H54 (cell line): ENCODE data around the gene SCAPER.
"Not testable (repeated sequence)": the region's sequence is repeated elsewhere in the genome, so short reads cannot be mapped to it uniquely, and the experiment has no call there.

ENCODE experiments used
- DNase-seq: peaks from one replicate; pipeline ENCODE4 v3.0.0; 2011; ENCODE audit warnings: low spot score, mixed read lengths; ENCODE audit not compliant: insufficient read length
- FAIRE-seq: peaks from 3 replicates; lab custom pipeline; 2011; peaks lifted over from hg19 to GRCh38; lab: Jason Lieb, UNC
- POLR2A ChIP-seq: IDR thresholded peaks from 2 replicates; pipeline ENCODE4 v1.6.1; 2011; ENCODE audit warnings: low read depth, mild to moderate bottlenecking, low read length

SCAPER gene

GRCh38 chr15:76898102-76898501, 7.0 kb downstream of the SCAPER start:
- no peak for TF ChIP-seq POLR2A
- FAIRE-seq (no peak), DNase-seq (no peak)

DNA sequence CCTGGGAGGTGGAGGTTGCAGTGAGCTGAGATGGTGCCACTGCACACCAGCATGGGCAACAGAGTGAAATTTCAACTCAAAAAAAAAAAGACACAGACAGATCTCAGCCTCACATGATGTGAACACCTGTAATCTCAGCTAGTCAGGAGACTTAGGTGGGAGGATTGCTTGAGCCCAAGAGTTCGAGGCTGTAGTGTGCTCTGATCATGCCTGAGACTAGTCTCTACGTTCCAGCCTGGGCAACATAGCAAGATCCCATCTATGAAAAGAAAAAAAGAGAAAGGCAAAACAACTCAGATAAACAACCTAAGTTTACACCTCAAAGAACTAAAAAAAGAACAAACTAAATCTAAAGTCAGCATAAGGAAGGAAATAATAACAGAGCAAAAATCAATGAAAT, 11.0 kb downstream of the SCAPER start:
- no peak for FAIRE-seq
- no peak for TF ChIP-seq POLR2A
- no peak for DNase-seq

DNA sequence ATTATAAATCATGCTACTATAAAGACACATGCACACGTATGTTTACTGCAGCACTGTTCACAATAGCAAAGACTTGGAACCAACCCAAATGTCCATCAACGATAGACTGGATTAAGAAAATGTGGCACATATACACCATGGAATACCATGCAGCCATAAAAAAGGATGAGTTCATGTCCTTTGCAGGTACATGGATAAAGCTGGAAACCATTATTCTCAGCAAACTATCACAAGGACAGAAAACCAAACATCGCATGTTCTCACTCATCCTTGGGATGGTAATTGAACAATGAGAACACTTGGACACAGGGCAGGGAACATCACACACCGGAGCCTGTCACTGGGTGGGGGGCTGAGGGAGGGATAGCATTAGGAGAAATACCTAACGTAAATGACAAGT, 12.3 kb downstream of the SCAPER start:
- not testable (repeated sequence) for DNase-seq, FAIRE-seq

GRCh38 chr15:76887280-76888141, 17.6 kb downstream of the SCAPER start:
- not testable (repeated sequence) for DNase-seq, FAIRE-seq

GRCh38 chr15:76885212-76885611, 19.9 kb downstream of the SCAPER start:
- DNase-seq (no peak), FAIRE-seq (no peak)
- no peak for TF ChIP-seq POLR2A

- no peak for FAIRE-seq
- TF ChIP-seq POLR2A, result no peak
- DNase-seq, result no peak
These were observed 29.2 kb downstream of the SCAPER start for GRCh38 chr15:76875911-76876310.

DNA sequence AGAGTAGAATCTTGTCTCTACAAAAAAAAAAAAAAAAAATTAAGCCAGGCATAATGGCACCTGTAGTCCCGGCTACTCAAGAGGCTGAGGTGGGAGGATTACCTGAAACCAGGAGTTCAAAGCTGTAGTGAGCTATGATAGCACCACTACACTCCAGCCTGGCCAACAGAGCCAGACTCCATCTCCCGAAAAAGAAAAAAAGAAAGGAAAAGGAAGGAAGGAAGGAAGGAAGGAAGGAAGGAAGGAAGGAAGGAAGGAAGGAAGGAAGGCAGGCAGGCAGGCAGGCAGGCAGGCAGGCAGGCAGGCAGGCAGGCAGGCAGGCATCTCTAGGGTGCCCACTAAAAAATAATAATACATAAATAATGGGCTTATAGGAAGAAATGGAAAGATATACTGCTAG, 32.1 kb downstream of the SCAPER start:
- FAIRE-seq, DNase-seq: not testable (repeated sequence)

- TF ChIP-seq POLR2A, result no peak
- no peak for FAIRE-seq
- no peak for DNase-seq
These were observed 33.2 kb downstream of the SCAPER start for GRCh38 chr15:76871930-76872329.

GRCh38 chr15:76868740-76869139, 36.4 kb downstream of the SCAPER start:
- FAIRE-seq, result no peak
- TF ChIP-seq POLR2A, result no peak
- no peak for DNase-seq

DNA sequence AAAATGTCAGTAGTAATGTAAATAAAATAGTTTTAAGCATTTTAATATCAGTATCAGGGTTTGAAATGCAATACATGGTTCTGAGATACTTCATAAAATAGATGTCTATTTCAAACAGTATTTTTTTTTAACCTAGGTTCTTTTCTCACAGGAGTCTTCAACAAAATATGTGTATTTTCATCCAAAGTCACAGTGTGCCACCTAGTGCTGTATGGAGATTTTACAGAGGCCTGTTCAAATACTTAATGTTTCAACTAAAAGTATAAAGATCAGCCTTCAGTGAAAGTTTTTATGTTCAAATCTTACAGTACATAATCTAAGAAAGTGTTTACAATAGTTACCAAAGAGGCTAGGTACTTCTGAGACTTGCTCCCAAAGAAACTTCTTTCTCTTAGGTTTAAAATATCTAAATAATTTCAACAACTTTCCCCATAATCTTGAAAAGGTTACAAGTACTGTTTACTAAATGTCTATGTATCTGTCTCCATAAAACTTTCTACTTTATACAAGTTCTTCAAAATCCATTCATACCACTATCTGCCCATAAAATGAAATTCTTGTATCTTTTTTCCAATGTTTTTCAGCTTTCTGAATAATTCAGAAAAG, 38.3 kb downstream of the SCAPER start:
- no peak for DNase-seq
- FAIRE-seq, result no peak
- no peak for TF ChIP-seq POLR2A

DNA sequence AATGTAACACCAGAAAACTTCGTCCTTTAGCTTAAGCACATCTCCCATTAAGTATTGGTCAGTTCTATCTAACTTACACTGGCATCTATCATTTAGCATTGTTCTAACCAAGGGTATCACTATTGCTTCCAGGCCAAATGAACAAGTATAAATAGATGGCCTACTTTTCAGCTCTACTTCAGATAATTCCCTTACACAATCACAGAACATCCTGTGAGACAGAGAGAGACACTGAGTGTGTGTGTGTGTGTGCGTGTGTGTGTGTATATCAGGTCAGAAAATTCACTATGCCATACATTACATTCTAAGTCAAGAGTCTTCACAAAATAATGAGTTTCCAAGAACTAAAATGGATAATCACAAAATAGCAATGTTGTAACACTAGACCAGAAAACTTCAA, 39.1 kb downstream of the SCAPER start:
- DNase-seq (no peak), FAIRE-seq (no peak)
- no peak for TF ChIP-seq POLR2A

DNA sequence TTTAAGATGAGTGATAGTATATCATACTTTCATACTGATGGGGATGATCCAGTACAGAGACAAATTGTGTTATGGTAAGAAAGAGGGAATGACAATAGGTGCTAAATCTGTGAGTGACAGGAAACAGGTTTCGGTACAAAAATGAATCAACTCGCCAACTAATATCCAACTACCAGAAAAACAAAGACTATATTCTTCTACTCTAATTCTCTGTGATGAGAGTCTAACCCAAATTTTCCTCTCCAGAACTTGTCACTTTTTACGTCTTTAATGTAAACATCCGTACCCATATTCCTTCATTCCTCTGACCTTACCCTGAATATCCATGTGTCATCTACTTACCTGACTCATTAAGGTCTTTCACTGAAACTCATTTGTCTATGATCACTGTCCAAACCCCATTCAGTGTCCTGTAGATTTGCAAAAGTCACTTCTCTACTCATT, 39.6 kb downstream of the SCAPER start:
- FAIRE-seq, result no peak
- no peak for TF ChIP-seq POLR2A
- DNase-seq, result no peak

DNA sequence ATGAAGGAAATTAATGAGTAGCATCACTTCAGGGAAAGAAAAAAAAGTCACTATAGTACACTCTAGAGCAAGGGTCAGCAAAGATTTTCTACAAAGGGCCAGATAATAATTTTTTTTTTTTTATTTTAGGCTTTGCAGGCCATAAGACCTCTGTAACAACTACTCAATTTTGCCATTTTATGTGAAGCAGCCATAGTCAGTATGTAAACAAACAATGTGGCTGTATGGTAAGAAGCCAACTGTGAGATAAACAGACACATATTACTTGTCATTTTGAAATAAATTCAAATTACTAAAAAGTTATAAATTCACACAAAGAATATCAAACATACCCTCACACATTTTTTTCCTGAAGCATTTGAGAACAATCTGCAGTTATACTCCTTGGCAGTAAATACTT, 40.6 kb downstream of the SCAPER start:
- no peak for DNase-seq
- no peak for FAIRE-seq
- TF ChIP-seq POLR2A, result no peak

DNA sequence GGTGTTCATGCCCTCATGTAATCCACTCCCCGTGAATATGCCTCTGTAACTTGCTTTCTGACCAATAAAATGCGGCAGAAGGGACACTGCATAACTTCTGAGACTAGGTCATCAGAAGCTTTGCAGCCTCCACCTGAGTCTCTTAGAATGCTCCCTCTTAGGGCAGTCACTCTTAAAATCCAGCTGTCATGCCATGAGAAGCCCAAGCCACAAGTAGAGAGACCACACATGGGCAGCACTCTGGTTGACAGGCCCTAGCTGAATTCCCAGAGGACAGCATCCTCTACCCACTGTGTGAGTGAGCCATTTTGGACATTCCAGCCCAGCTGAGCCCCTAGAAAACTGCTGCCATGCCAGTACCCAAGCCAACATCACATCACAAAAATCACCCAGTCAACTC, 41.4 kb downstream of the SCAPER start:
- TF ChIP-seq POLR2A, result no peak
- no peak for FAIRE-seq
- DNase-seq, result no peak

- DNase-seq (no peak), FAIRE-seq (no peak)
- no peak for TF ChIP-seq POLR2A
These were observed 42.0 kb downstream of the SCAPER start for GRCh38 chr15:76863123-76863522.
